ENCODE measurements around the gene SSC5D.

The SSC5D gene

GRCh38 chr19:55478364-55478763, 9.9 kb upstream of the SSC5D start:
- Histone ChIP-seq H3K4me3 (ENCODE audit: low read length, poor library complexity, severe bottlenecking) (peak overlapping the region; percentile 75), H3K9me3 (ENCODE audit: insufficient read depth, low read depth, low read length) (no peaks in the 10 kb centered on the region), H3K4me2 (ENCODE audit: low read depth, low read length, poor library complexity, severe bottlenecking) (peak overlapping the region; percentile 80), H3K9me2 (replicated peaks; ENCODE audit: low read depth, low read length) (no peaks in the 10 kb centered on the region), H4K20me1 (ENCODE audit: insufficient read depth, low read length, poor library complexity, severe bottlenecking) (peaks cover 6% of the 10 kb centered on the region), H3K4me1 (ENCODE audit: insufficient read depth, low read length, poor library complexity, severe bottlenecking) (peaks cover 17% of the 10 kb centered on the region), H3K27me3 (ENCODE audit: insufficient read depth, low read length, poor library complexity, severe bottlenecking) (no peaks in the 10 kb centered on the region), H3K9ac (ENCODE audit: low read depth, low read length, poor library complexity, severe bottlenecking) (peak overlapping the region; percentile 89), H3F3A (ENCODE audit: low read depth) (no peaks in the 10 kb centered on the region), H2AFZ (ENCODE audit: low read length) (no peak overlapping the region), H3K79me2 (ENCODE audit: insufficient read depth, low read length) (peaks cover 19% of the 10 kb centered on the region), H3K36me3 (ENCODE audit: insufficient read depth, low read length) (no peaks in the 10 kb centered on the region)
- TF ChIP-seq, protein P1, sequence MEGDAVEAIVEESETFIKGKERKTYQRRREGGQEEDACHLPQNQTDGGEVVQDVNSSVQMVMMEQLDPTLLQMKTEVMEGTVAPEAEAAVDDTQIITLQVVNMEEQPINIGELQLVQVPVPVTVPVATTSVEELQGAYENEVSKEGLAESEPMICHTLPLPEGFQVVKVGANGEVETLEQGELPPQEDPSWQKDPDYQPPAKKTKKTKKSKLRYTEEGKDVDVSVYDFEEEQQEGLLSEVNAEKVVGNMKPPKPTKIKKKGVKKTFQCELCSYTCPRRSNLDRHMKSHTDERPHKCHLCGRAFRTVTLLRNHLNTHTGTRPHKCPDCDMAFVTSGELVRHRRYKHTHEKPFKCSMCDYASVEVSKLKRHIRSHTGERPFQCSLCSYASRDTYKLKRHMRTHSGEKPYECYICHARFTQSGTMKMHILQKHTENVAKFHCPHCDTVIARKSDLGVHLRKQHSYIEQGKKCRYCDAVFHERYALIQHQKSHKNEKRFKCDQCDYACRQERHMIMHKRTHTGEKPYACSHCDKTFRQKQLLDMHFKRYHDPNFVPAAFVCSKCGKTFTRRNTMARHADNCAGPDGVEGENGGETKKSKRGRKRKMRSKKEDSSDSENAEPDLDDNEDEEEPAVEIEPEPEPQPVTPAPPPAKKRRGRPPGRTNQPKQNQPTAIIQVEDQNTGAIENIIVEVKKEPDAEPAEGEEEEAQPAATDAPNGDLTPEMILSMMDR (conservative IDR thresholded peaks at IDR 0.05; ENCODE audit: low read length), result no peak
- no peak for TF ChIP-seq EZH2phosphoT487 (IDR thresholded peaks at IDR 0.05; ENCODE audit: borderline replicate concordance)

DNA sequence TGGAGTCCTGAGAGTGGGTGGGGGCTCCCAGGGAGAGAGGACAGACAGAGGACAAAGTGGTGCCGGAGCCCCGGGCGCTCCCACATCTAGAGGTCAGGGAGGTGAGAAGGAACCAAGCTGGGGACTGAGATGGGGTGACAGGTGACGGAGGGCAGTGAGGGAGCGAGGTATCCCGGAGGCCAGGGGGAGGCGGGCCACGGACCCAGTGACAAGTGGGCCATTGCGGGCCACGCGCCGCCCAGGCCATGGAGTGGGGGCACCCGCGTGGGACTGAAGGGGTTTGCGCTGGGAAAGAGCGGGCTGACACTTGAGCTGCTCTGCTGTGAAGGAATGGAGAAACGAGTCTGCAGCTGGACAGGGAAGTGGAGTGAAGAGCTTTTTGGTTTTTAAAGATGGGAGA, 9.2 kb upstream of the SSC5D start:
- peaks cover 17% of the 10 kb centered on the region for H3K4me1 ChIP-seq (ENCODE audit: insufficient read depth, low read length, poor library complexity, severe bottlenecking)
- peak overlapping the region; percentile 24 for H3K4me2 ChIP-seq (ENCODE audit: low read depth, low read length, poor library complexity, severe bottlenecking)
- H3K9ac ChIP-seq (ENCODE audit: low read depth, low read length, poor library complexity, severe bottlenecking), result peak overlapping the region; percentile 27
- H3K36me3 ChIP-seq (ENCODE audit: insufficient read depth, low read length), result no peaks in the 10 kb centered on the region
- H3K27me3 ChIP-seq (ENCODE audit: insufficient read depth, low read length, poor library complexity, severe bottlenecking), result no peaks in the 10 kb centered on the region
- H3K79me2 ChIP-seq (ENCODE audit: insufficient read depth, low read length), result peaks cover 19% of the 10 kb centered on the region
- H3K9me3 ChIP-seq (ENCODE audit: insufficient read depth, low read depth, low read length), result no peaks in the 10 kb centered on the region
- no peak overlapping the region for H3K4me3 ChIP-seq (ENCODE audit: low read length, poor library complexity, severe bottlenecking)
- H3F3A ChIP-seq (ENCODE audit: low read depth), result no peaks in the 10 kb centered on the region
- H2AFZ ChIP-seq (ENCODE audit: low read length), result no peak overlapping the region
- H3K9me2 ChIP-seq (replicated peaks; ENCODE audit: low read depth, low read length), result no peaks in the 10 kb centered on the region
- H4K20me1 ChIP-seq (ENCODE audit: insufficient read depth, low read length, poor library complexity, severe bottlenecking), result peaks cover 6% of the 10 kb centered on the region
- TF ChIP-seq, protein P1 (conservative IDR thresholded peaks at IDR 0.05; ENCODE audit: low read length), result no peak
- TF ChIP-seq EZH2phosphoT487 (IDR thresholded peaks at IDR 0.05; ENCODE audit: borderline replicate concordance), result no peak

DNA sequence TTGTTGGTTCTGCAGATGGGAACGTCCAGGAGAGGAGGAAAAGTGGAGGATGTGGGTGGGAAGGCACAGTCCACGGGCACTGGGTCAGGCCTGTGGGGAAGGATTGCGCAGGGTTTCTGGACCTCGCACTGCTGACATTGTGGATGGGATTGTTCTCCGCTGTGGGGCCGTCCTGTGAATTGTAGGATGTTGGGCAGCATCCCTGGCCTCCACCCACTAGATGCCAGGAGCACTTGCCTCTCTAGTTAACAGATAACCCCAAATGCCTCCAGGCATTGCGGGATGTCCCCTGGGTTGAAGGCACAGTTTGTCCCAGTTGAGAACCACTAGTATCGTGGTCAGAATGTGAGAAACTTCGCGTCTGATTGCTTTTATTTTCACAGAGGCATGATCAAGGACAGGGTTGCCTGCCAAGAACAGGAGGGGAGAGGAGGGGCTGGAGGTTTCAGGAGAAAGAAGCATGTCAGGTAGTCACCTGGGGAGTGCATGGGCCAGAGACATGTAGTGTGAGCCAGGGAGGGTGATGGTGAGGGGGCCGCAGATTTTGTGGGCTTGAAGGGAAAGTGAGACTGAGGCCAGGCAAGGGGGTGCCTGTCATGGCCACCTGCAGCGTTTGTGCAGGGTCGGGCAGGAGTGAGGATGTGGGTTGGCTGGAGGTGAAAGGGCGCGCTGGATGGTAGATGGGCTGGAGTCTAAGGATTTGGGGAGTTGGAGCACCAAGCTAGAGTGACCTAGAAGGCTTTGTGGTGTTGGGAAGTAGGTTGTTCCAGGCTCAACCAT, 8.6 kb upstream of the SSC5D start:
- H3K27me3 ChIP-seq (ENCODE audit: insufficient read depth, low read length, poor library complexity, severe bottlenecking), result no peaks in the 10 kb centered on the region
- no peak overlapping the region for H2AFZ ChIP-seq (ENCODE audit: low read length)
- no peaks in the 10 kb centered on the region for H3F3A ChIP-seq (ENCODE audit: low read depth)
- peak overlapping the region; percentile 24 for H3K4me2 ChIP-seq (ENCODE audit: low read depth, low read length, poor library complexity, severe bottlenecking)
- H3K4me1 ChIP-seq (ENCODE audit: insufficient read depth, low read length, poor library complexity, severe bottlenecking), result peaks cover 22% of the 10 kb centered on the region
- H3K9me2 ChIP-seq (replicated peaks; ENCODE audit: low read depth, low read length), result no peaks in the 10 kb centered on the region
- no peaks in the 10 kb centered on the region for H3K9me3 ChIP-seq (ENCODE audit: insufficient read depth, low read depth, low read length)
- H3K79me2 ChIP-seq (ENCODE audit: insufficient read depth, low read length), result peaks cover 19% of the 10 kb centered on the region
- no peaks in the 10 kb centered on the region for H3K36me3 ChIP-seq (ENCODE audit: insufficient read depth, low read length)
- no peak overlapping the region for H3K4me3 ChIP-seq (ENCODE audit: low read length, poor library complexity, severe bottlenecking)
- TF ChIP-seq EZH2phosphoT487 (IDR thresholded peaks at IDR 0.05; ENCODE audit: borderline replicate concordance), result no peak
- TF ChIP-seq, protein P1 (conservative IDR thresholded peaks at IDR 0.05; ENCODE audit: low read length), result no peak
- peak overlapping the region; percentile 41 for H3K9ac ChIP-seq (ENCODE audit: low read depth, low read length, poor library complexity, severe bottlenecking)
- peaks cover 8% of the 10 kb centered on the region for H4K20me1 ChIP-seq (ENCODE audit: insufficient read depth, low read length, poor library complexity, severe bottlenecking)

All from Loucy (cell line).